NT2/D1 (cell line): ENCODE results near the gene STX16.

Source experiments
- SUZ12 ChIP-seq: IDR thresholded peaks from 2 replicates; pipeline ENCODE4 v1.6.1; 2011; ENCODE audit not compliant: insufficient read length, insufficient read depth; ENCODE audit errors: extremely low read depth
- YY1 ChIP-seq: IDR thresholded peaks from 2 replicates; pipeline ENCODE4 v1.6.1; 2011; ENCODE audit not compliant: insufficient read length, insufficient read depth
- ZNF274 ChIP-seq: IDR thresholded peaks from 2 replicates; pipeline ENCODE4 v1.6.1; 2011; ENCODE audit warnings: mild to moderate bottlenecking, low read depth, low read length

GRCh38 chr20:58675146-58675584, 24.1 kb downstream of the STX16 start:
- TF ChIP-seq YY1, result no peak
- no peak for TF ChIP-seq SUZ12
- TF ChIP-seq ZNF274, result no peak
